ENCODE data around the gene PIEZO2.

PIEZO2 gene

GRCh38 chr18:10745971-10746370, 403.4 kb downstream of the PIEZO2 start:
- DNase-seq (ENCODE audit: low spot score) = no peak

GRCh38 chr18:10745219-10745618, 404.1 kb downstream of the PIEZO2 start:
- DNase-seq (ENCODE audit: low spot score) = no peak

- DNase-seq (ENCODE audit: low spot score) = no peak
Observed at GRCh38 chr18:10743766-10744165, 405.6 kb downstream of the PIEZO2 start.

GRCh38 chr18:10739152-10739551, 410.2 kb downstream of the PIEZO2 start:
- no peak for DNase-seq (ENCODE audit: low spot score)

GRCh38 chr18:10736984-10737383, 412.4 kb downstream of the PIEZO2 start:
- DNase-seq (ENCODE audit: low spot score) = no peak

GRCh38 chr18:10732990-10733389, 416.4 kb downstream of the PIEZO2 start:
- DNase-seq (ENCODE audit: low spot score) = no peak

GRCh38 chr18:10727477-10727876, 421.9 kb downstream of the PIEZO2 start:
- no peak for DNase-seq (ENCODE audit: low spot score)

- no peak for DNase-seq (ENCODE audit: low spot score)
Observed at GRCh38 chr18:10726198-10727068, 422.9 kb downstream of the PIEZO2 start.

- DNase-seq (ENCODE audit: low spot score) = no peak
Observed at GRCh38 chr18:10724666-10725065, 424.7 kb downstream of the PIEZO2 start.

- no peak for DNase-seq (ENCODE audit: low spot score)
Observed at GRCh38 chr18:10723496-10723895, 425.9 kb downstream of the PIEZO2 start.

GRCh38 chr18:10718809-10719208, 430.6 kb downstream of the PIEZO2 start:
- no peak for DNase-seq (ENCODE audit: low spot score)

- DNase-seq (ENCODE audit: low spot score) = no peak
Observed at GRCh38 chr18:10715791-10716190, 433.6 kb downstream of the PIEZO2 start.

- DNase-seq (ENCODE audit: low spot score) = no peak
Observed at GRCh38 chr18:10713409-10713808, 436.0 kb downstream of the PIEZO2 start.

- DNase-seq (ENCODE audit: low spot score) = no peak
Observed at GRCh38 chr18:10707294-10707693, 442.1 kb downstream of the PIEZO2 start.

- DNase-seq (ENCODE audit: low spot score) = no peak
Observed at GRCh38 chr18:10705786-10706185, 443.6 kb downstream of the PIEZO2 start.

- DNase-seq (ENCODE audit: low spot score) = no peak
Observed at GRCh38 chr18:10705291-10705690, 444.1 kb downstream of the PIEZO2 start.

- DNase-seq (ENCODE audit: low spot score) = no peak
Observed at GRCh38 chr18:10702206-10702605, 447.2 kb downstream of the PIEZO2 start.

- no peak for DNase-seq (ENCODE audit: low spot score)
Observed at GRCh38 chr18:10690366-10690765, 459.0 kb downstream of the PIEZO2 start.

GRCh38 chr18:10690035-10690329, 459.4 kb downstream of the PIEZO2 start:
- DNase-seq (ENCODE audit: low spot score) = no peak

GRCh38 chr18:10689236-10690034, 459.9 kb downstream of the PIEZO2 start:
- DNase-seq (ENCODE audit: low spot score) = no peak

- no peak for DNase-seq (ENCODE audit: low spot score)
Observed at GRCh38 chr18:10688766-10689165, 460.6 kb downstream of the PIEZO2 start.

- no peak for DNase-seq (ENCODE audit: low spot score)
Observed at GRCh38 chr18:10687161-10687925, 462.0 kb downstream of the PIEZO2 start.

- no peak for DNase-seq (ENCODE audit: low spot score)
Observed at GRCh38 chr18:10686308-10686707, 463.1 kb downstream of the PIEZO2 start.
